DOHH2 (cell line): Measurements from ENCODE around the gene LCP2.
"Not testable (repeated sequence)": the region's sequence is repeated elsewhere in the genome, so short reads cannot be mapped to it uniquely, and the experiment has no call there.

Experiments used
- H3F3A ChIP-seq: fragments of 200-600 bp; sonication (generic), shearing (Covaris generic); 2 replicates; pipeline ENCODE4 v1.6.0; 2016; ENCODE audit warnings: antibody characterized with exemption, mild to moderate bottlenecking; ENCODE audit not compliant: control insufficient read depth, insufficient read depth
- H3K27ac ChIP-seq: fragments of 200-600 bp; sonication (generic); 2 replicates; pipeline ENCODE4 v1.5.1; 2014; ENCODE audit warnings: low read depth, mild to moderate bottlenecking, low read length, moderate library complexity
- H3K27me3 ChIP-seq: fragments of 200-600 bp; sonication (generic); 2 replicates; pipeline ENCODE4 v1.6.1; 2014; ENCODE audit warnings: mild to moderate bottlenecking, low read length, mixed read lengths; ENCODE audit not compliant: control insufficient read depth
- H3K36me3 ChIP-seq: fragments of 200-600 bp; sonication (generic); 2 replicates; pipeline ENCODE4 v1.6.1; 2014; ENCODE audit warnings: mild to moderate bottlenecking, low read length, moderate library complexity, mixed read lengths; ENCODE audit not compliant: control insufficient read depth
- H3K4me1 ChIP-seq: fragments of 200-600 bp; sonication (generic); 2 replicates; pipeline ENCODE4 v1.6.1; 2014; ENCODE audit warnings: mild to moderate bottlenecking, low read length, mixed read lengths; ENCODE audit not compliant: control insufficient read depth
- H3K4me2 ChIP-seq: fragments of 200-600 bp; sonication (generic); 2 replicates; pipeline ENCODE4 v1.6.0; 2014; ENCODE audit warnings: mild to moderate bottlenecking, low read length, moderate library complexity
- H3K4me3 ChIP-seq: fragments of 200-600 bp; sonication (generic); 2 replicates; pipeline ENCODE4 v1.5.1; 2014; ENCODE audit warnings: mild to moderate bottlenecking, low read length, mixed read lengths
- H3K79me2 ChIP-seq: fragments of 200-600 bp; sonication (generic); 2 replicates; pipeline ENCODE4 v1.6.1; 2014; ENCODE audit warnings: mild to moderate bottlenecking, low read length, mixed read lengths; ENCODE audit not compliant: control insufficient read depth
- H3K9me2 ChIP-seq: fragments of 200-600 bp; sonication (generic); replicated peaks from 2 replicates; pipeline ENCODE4 v1.6.1; 2014; ENCODE audit warnings: mild to moderate bottlenecking, low read length, mixed read lengths; ENCODE audit not compliant: control insufficient read depth
- H3K9me3 ChIP-seq: fragments of 200-600 bp; sonication (generic); 2 replicates; pipeline ENCODE4 v1.6.1; 2014; ENCODE audit warnings: antibody characterized with exemption, low read length, mixed read lengths; ENCODE audit not compliant: control insufficient read depth, insufficient read depth
- H4K20me1 ChIP-seq: fragments of 200-600 bp; sonication (generic); 2 replicates; pipeline ENCODE4 v1.6.0; 2014; ENCODE audit warnings: low read depth, mild to moderate bottlenecking, antibody characterized with exemption, low read length, moderate library complexity; ENCODE audit not compliant: control insufficient read depth, insufficient read depth
- EZH2phosphoT487 ChIP-seq: fragments of 200-600 bp; sonication (generic); IDR thresholded peaks from 2 replicates; pipeline ENCODE4 v1.6.1; 2017; ENCODE audit warnings: borderline replicate concordance, mild to moderate bottlenecking, antibody characterized with exemption, low read length, moderate library complexity, mixed read lengths
- TF ChIP-seq, protein P1 (sequence below): fragments of 200-600 bp; sonication (generic); IDR thresholded peaks from one replicate; pipeline ENCODE4 v1.5.1; 2014; ENCODE audit warnings: antibody characterized with exemption, mild to moderate bottlenecking, low read depth, low read length; ENCODE audit not compliant: poor library complexity, severe bottlenecking

Gene LCP2

DNA sequence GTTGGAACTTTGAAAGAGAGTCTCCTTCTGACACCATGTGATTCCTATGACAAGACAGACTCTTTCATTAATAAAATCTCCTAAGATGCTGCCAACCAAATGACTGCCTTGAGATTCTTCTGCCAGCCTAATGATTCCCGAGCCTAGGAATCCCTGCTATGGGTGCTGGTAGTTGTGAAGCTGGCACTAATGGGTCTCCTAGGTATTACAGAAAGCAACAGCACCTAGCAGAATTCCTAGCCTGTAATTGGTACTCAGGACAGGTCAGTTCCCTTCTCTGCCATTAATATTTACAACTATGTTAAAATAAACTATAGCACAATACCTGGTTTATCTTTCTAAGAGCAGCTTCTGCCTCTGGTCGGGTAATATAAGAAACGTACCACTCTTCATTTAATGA, 45.5 kb downstream of the LCP2 start:
- no peaks in the 10 kb centered on the region for H4K20me1 ChIP-seq
- H3K27ac ChIP-seq: no peak overlapping the region
- H3K9me3 ChIP-seq: no peaks in the 10 kb centered on the region
- H3K4me2 ChIP-seq: no peak overlapping the region
- TF ChIP-seq, protein P1, sequence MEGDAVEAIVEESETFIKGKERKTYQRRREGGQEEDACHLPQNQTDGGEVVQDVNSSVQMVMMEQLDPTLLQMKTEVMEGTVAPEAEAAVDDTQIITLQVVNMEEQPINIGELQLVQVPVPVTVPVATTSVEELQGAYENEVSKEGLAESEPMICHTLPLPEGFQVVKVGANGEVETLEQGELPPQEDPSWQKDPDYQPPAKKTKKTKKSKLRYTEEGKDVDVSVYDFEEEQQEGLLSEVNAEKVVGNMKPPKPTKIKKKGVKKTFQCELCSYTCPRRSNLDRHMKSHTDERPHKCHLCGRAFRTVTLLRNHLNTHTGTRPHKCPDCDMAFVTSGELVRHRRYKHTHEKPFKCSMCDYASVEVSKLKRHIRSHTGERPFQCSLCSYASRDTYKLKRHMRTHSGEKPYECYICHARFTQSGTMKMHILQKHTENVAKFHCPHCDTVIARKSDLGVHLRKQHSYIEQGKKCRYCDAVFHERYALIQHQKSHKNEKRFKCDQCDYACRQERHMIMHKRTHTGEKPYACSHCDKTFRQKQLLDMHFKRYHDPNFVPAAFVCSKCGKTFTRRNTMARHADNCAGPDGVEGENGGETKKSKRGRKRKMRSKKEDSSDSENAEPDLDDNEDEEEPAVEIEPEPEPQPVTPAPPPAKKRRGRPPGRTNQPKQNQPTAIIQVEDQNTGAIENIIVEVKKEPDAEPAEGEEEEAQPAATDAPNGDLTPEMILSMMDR: no peak
- no peak overlapping the region for H3K4me3 ChIP-seq
- H3F3A ChIP-seq: no peaks in the 10 kb centered on the region
- H3K36me3 ChIP-seq: no peaks in the 10 kb centered on the region
- no peaks in the 10 kb centered on the region for H3K79me2 ChIP-seq
- H3K4me1 ChIP-seq: peaks cover 4% of the 10 kb centered on the region; the same call in 1 of the 2 replicates
- H3K27me3 ChIP-seq: peaks cover 37% of the 10 kb centered on the region
- H3K9me2 ChIP-seq: no peaks in the 10 kb centered on the region

DNA sequence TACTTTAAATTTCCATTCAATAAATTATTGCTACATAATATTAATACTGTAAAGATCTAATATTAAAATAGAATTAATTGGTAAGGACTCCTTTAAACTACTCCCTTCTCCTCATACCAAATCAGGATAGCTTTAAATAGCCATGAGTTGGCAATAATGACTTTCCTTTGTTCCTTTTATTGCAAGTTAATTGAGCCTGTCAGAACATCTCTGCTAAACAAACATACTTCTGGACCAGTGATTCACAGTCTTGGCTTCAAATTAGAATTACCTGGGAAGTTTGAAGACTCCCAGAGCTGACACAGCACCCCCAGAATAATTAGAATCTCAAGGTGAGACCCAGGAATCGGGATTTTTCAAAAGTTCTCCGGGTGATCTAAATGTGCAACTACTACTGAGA, 46.1 kb downstream of the LCP2 start:
- H4K20me1 ChIP-seq: no peaks in the 10 kb centered on the region
- no peaks in the 10 kb centered on the region for H3F3A ChIP-seq
- peaks cover 38% of the 10 kb centered on the region for H3K27me3 ChIP-seq
- no peaks in the 10 kb centered on the region for H3K9me2 ChIP-seq
- H3K9me3 ChIP-seq: no peaks in the 10 kb centered on the region
- H3K4me3 ChIP-seq: no peak overlapping the region
- H3K4me1 ChIP-seq: peaks cover 4% of the 10 kb centered on the region; the same call in 1 of the 2 replicates
- H3K79me2 ChIP-seq: no peaks in the 10 kb centered on the region
- TF ChIP-seq, protein P1: no peak
- TF ChIP-seq EZH2phosphoT487: no peak
- H3K36me3 ChIP-seq: no peaks in the 10 kb centered on the region
- no peak overlapping the region for H3K4me2 ChIP-seq
- no peak overlapping the region for H3K27ac ChIP-seq

DNA sequence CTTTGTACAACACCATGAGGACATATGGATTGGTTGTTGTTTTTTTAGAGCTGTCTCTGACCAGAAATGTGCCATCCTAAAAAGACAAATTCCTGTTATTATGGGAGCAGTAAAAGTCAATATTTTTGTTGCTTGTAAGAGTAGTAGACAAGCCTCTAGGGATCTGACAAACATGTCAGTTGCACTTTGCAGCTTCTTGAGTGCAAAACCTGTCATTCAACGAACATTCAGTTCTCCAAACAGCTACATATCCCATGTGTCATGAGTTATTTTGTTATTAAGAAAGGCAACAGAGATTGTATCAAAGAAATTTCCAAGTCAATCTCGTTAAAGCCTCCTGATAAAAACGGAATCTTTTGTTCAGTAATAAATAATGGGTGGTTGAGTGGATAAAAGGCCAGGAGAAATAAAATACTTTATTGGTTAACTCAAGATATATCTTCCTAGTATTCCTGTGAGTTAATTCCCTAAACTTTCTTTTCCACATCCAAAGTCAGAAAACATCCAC, 46.7 kb downstream of the LCP2 start:
- no peak for TF ChIP-seq EZH2phosphoT487
- Histone ChIP-seq H3F3A (no peaks in the 10 kb centered on the region), H3K9me2 (no peaks in the 10 kb centered on the region), H3K4me2 (no peak overlapping the region), H3K4me3 (no peak overlapping the region), H4K20me1 (no peaks in the 10 kb centered on the region), H3K9me3 (no peaks in the 10 kb centered on the region), H3K36me3 (no peaks in the 10 kb centered on the region), H3K4me1 (peaks cover 4% of the 10 kb centered on the region; the same call in 1 of the 2 replicates), H3K27me3 (peaks cover 41% of the 10 kb centered on the region), H3K27ac (no peak overlapping the region), H3K79me2 (no peaks in the 10 kb centered on the region)

DNA sequence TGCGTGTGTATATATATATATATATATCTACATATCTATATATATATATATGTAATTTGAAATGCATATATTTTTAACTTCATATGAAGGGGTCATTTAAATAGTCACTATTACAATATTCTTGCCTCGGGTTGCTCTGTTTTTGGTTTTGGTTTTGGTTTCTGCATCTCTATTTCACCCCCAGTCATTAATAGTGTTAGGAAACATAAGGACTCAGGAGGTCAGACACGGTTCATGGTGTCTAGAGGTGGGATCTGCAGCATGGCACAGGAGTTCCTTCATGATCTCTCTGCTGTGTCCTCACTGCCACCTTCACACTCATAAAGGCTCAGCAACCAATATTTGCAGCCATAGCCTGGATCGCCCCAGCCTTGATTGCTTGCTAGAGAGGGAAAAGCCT, 48.2 kb downstream of the LCP2 start:
- Histone ChIP-seq H4K20me1 (no peaks in the 10 kb centered on the region), H3K27me3 (peaks cover 36% of the 10 kb centered on the region), H3K4me1 (peaks cover 4% of the 10 kb centered on the region; the same call in 1 of the 2 replicates), H3K4me2 (no peak overlapping the region), H3K79me2 (no peaks in the 10 kb centered on the region), H3K27ac (no peak overlapping the region), H3F3A (no peaks in the 10 kb centered on the region), H3K9me3 (no peaks in the 10 kb centered on the region), H3K9me2 (no peaks in the 10 kb centered on the region), H3K4me3 (no peak overlapping the region), H3K36me3 (no peaks in the 10 kb centered on the region)
- TF ChIP-seq, protein P1: no peak
- no peak for TF ChIP-seq EZH2phosphoT487

DNA sequence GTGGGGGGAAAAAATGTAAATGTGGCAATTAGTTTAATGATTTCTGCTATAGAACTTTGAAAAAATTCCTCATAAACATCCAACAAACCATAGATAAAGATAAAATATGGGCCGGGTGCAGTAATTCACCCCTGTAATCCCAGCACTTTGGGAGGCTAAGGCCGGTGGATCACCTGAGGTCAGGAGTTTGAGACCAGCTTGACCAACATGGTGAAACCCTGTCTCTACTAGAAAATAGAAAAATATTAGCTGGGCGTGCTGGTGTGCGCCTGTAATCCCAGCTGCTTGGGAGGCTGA, 48.7 kb downstream of the LCP2 start:
- H3K27me3 ChIP-seq: peaks cover 33% of the 10 kb centered on the region
- not testable (repeated sequence) for H3K4me1 ChIP-seq, H3F3A ChIP-seq, H3K9me3 ChIP-seq, H3K9me2 ChIP-seq, H3K79me2 ChIP-seq, H3K27ac ChIP-seq, H3K4me3 ChIP-seq, H3K36me3 ChIP-seq, H3K4me2 ChIP-seq, H4K20me1 ChIP-seq
